Lung (tissue), 12 donors: ENCODE data around the gene NUDT21. TPM values are rescaled to one million over a fixed set of nuclear protein-coding genes. Genes with fewer than 3 reads are reported as not detected.

Source experiments
- ATAC-seq: fragments of 200-7000 bp; cut with Tn5 transposase; one replicate; pipeline ENCODE4 v1.9.1; 2020; ENCODE audit warnings: moderate number of reproducible peaks; ENCODE audit not compliant: insufficient read depth, low FRiP score
- DNase-seq, 3 donors: peaks; one replicate each; pipeline ENCODE4 v3.0.0-alpha.2; 2013 to 2017
- H3K27ac ChIP-seq, 2 donors: one replicate each; pipeline ENCODE4 v1.5.1; 2013; ENCODE audit warnings: mild to moderate bottlenecking in 2 of 2, moderate library complexity in 2 of 2, control low read depth in 1 of 2, inconsistent platforms in 1 of 2, low read depth in 1 of 2, low read length in 1 of 2
- H3K27me3 ChIP-seq, 3 donors: one replicate each; pipeline ENCODE4 v1.5.1; 2013; ENCODE audit warnings: low read length in 2 of 3; ENCODE audit not compliant: control insufficient read depth in 3 of 3, insufficient read depth in 3 of 3
- H3K36me3 ChIP-seq, 4 donors: one replicate each; pipeline ENCODE4 v1.5.1; 2013; ENCODE audit warnings: low read length in 4 of 4, mild to moderate bottlenecking in 1 of 4, moderate library complexity in 1 of 4; ENCODE audit not compliant: control insufficient read depth in 4 of 4, insufficient read depth in 4 of 4
- H3K4me1 ChIP-seq, 5 donors: one replicate each; pipeline ENCODE4 v1.5.1; 2013; ENCODE audit warnings: low read length in 5 of 5, mild to moderate bottlenecking in 2 of 5, moderate library complexity in 1 of 5; ENCODE audit not compliant: control insufficient read depth in 5 of 5, insufficient read depth in 5 of 5
- H3K4me3 ChIP-seq: one replicate; pipeline ENCODE4 v1.5.1; 2013; ENCODE audit warnings: mild to moderate bottlenecking, control low read depth, moderate library complexity
- H3K9ac ChIP-seq, 2 donors: one replicate each; pipeline ENCODE4 v1.5.1; 2013; ENCODE audit warnings: low read length in 2 of 2, control low read depth in 1 of 2; ENCODE audit not compliant: insufficient read depth in 1 of 2
- H3K9me3 ChIP-seq, 4 donors: one replicate each; pipeline ENCODE4 v1.5.1; 2013; ENCODE audit warnings: low read length in 3 of 4, mild to moderate bottlenecking in 1 of 4, moderate library complexity in 1 of 4; ENCODE audit not compliant: control insufficient read depth in 4 of 4, insufficient read depth in 3 of 4
- CTCF ChIP-seq: IDR thresholded peaks from 2 replicates; pipeline ENCODE4 v1.5.1; 2012; ENCODE audit warnings: mild to moderate bottlenecking; ENCODE audit errors: control extremely low read depth, extremely low read depth
- WGBS, 2 donors: extraction: QIAGEN DNeasy Blood & Tissue Kit; methylation state at CpG; one replicate each; pipeline ENCODE4 v1.1.7; 2013; 5-methylcytosine and 5-hydroxymethylcytosine counted together
- polyA plus RNA-seq, 2 donors: library from polyadenylated mRNA; stranded (reverse); fragments of 200-250 nt; gene quantifications; one replicate each; pipeline ENCODE4 v1.2.1, GENCODE V29; 2013
- total RNA-seq, 2 donors: library from RNA; depleted of rRNA in 1 of 2; stranded (reverse); fragments of >200 nt in 1 of 2; gene quantifications; one replicate each; pipeline ENCODE4 v1.2.1, GENCODE V29; 2014 to 2021
- donor health status: control.
- donor health status: control.
- donor health status: Bipolar disorder and iron deficiency.
- donor health status: healthy.
- donor health status: DM: yes; HTN: yes; CAD: no.

Gene NUDT21
- total and polyA plus RNA-seq, 4 donors = 30.9 to 91.0 (median 60.5) TPM

GRCh38 chr16:56462064-56462796 lies 11.1 kb upstream of the NUDT21 start:
- Histone ChIP-seq H3K27me3 (no peaks in the 10 kb centered on the region), H3K9ac (no peak overlapping the region), H3K4me1 (peaks cover 0 to 4% (median 0%) of the 10 kb centered on the region in 5 donors), H3K36me3 (peaks cover 18 to 41% (median 33%) of the 10 kb centered on the region in 4 donors), H3K9me3 (no peaks in the 10 kb centered on the region), H3K27ac (no peak overlapping the region), H3K4me3 (no peak overlapping the region)
- 60 to 84% methylated on average over 3 of the region's 3 CpGs for WGBS, 2 donors
- ATAC-seq = no peak
- TF ChIP-seq CTCF = no peak
- DNase-seq = peak in 2 of 3 donors; percentile 12 to 17

DNA sequence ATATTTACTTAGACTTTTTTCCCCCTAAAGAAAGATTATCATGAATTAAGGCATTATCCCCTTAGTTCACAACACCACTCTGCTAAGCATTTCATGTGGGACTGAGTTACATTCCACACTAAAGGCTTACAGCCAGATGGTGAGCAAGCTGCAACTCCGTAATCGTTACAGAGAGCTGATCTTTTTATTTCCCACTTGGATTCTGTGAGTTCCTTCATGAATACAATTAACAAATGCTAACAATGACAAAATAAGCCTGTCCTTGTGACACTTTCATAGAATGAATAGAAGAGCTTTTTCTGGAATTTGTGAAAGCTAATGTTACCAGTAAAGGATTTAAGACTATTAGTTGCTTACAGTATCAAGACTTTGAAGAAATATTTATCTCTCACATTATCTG lies 9.0 kb upstream of the NUDT21 start:
- WGBS, 2 donors = 89 to 94% methylated on average over 2 of the region's 2 CpGs

DNA sequence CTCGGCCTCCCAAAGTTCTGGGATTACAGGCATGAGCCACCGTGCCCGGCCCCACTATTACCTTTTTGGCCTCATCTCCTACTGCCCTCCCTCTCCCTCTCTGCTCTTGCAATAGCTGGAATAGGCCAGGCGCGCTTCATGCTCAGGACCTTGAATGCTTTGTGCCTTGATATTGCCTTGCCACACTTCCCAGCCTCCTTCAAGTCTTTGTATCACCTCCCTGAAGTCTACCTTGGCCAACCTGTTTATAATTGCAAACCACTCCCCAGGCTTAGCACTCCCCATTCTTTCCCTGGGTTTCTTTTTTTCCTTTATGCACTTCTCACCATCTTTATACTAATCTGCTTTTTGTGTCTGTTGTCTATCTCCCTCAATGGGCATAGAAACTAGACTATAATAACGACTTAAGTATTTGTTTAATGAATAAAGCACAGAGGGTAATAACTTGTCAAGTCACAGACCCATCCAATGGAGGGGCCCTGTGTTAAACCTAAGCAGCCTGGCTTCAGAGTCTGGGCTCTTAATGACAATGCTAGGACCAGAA lies 6.9 kb upstream of the NUDT21 start:
- Histone ChIP-seq H3K27ac (no peak overlapping the region), H3K27me3 (no peaks in the 10 kb centered on the region), H3K4me3 (no peak overlapping the region), H3K9ac (no peak overlapping the region), H3K36me3 (peaks cover 16 to 43% (median 32%) of the 10 kb centered on the region in 4 donors), H3K4me1 (peaks cover 0 to 4% (median 0%) of the 10 kb centered on the region in 5 donors), H3K9me3 (no peaks in the 10 kb centered on the region)
- DNase-seq (no peak), ATAC-seq (no peak)
- no peak for TF ChIP-seq CTCF
- 94 to 97% methylated on average over 6 of the region's 6 CpGs for WGBS, 2 donors

More for the DNA sequence above, 9.0 kb upstream of the NUDT21 start:
- ATAC-seq (no peak), DNase-seq (no peak)
- Histone ChIP-seq H3K4me3 (no peak overlapping the region), H3K27ac (no peak overlapping the region), H3K27me3 (no peaks in the 10 kb centered on the region), H3K9me3 (no peaks in the 10 kb centered on the region), H3K36me3 (peaks cover 14 to 42% (median 30%) of the 10 kb centered on the region in 4 donors), H3K4me1 (peaks cover 0 to 4% (median 0%) of the 10 kb centered on the region in 5 donors), H3K9ac (no peak overlapping the region)
- no peak for TF ChIP-seq CTCF
